DMS 273 (cell line): ENCODE results near the gene BMP8A.
A peak's percentile ranks its signal among the peaks of the same experiment; 100 is the strongest.

ENCODE experiments used
- DNase-seq: peaks from one replicate; lab custom pipeline; 2025; ENCODE audit not compliant: unreplicated experiment; lab: John Stamatoyannopoulos, UW

BMP8A gene

GRCh38 chr1:39567302-39567701, 75.9 kb downstream of the BMP8A start:
- peak; percentile 93 for DNase-seq

GRCh38 chr1:39568208-39568607, 76.8 kb downstream of the BMP8A start:
- DNase-seq, result no peak

GRCh38 chr1:39569034-39569433, 77.6 kb downstream of the BMP8A start:
- DNase-seq, result no peak

- DNase-seq, result no peak
Measured at GRCh38 chr1:39570477-39571177, 79.2 kb downstream of the BMP8A start.

GRCh38 chr1:39571178-39571483, 79.7 kb downstream of the BMP8A start:
- no peak for DNase-seq

- DNase-seq, result no peak
Measured at GRCh38 chr1:39572379-39573096, 81.1 kb downstream of the BMP8A start.

- DNase-seq, result no peak
Measured at GRCh38 chr1:39573097-39573465, 81.6 kb downstream of the BMP8A start.

- DNase-seq, result peak; percentile 97
Measured at GRCh38 chr1:39573736-39574624, 82.5 kb downstream of the BMP8A start.

GRCh38 chr1:39574646-39575045, 83.2 kb downstream of the BMP8A start:
- DNase-seq, result peak; percentile 98
